ENCODE results near the gene CHID1.
A peak's percentile ranks its signal among the peaks of the same experiment; 100 is the strongest.

CHID1 gene

DNA sequence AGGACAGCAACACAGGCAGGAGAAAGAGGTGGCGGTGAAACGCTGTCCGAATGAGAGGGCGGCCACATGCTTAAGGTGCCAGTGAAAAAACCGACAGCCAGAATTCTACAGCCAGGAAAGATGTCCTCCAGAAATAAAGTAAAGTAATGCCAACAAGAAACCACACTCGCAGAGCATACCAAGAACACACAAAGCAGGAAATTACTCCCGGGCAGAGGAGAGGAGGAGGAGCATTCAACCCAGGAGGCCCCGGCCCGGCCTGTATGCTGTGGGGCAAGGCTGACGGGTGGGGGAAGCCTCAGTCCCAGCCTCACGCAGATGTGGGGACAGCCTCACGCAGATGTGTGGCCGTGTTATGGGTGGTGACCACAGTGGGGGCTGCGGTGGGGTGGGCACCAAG lies 28.0 kb downstream of the CHID1 start:
- DNase-seq: no peak

DNA sequence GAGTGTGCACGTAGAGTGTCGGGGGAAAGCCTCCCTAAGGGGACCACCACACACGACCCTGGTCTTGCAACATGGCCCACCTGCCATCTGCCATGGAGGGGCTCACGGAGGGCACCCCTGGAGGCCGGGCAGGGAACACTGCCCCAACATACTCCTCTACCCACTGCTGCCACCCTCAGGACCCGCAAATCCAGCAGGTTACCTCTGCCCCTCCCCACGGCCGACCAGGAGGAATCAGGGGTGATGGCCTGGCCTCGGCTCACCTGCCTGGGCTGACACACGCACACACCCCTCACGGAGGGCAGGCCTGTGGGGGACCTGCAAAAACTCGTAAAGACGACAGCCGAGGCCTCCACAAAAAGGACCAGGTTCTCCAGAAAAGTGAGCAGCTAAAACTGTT lies 30.2 kb downstream of the CHID1 start:
- DNase-seq: no peak

DNA sequence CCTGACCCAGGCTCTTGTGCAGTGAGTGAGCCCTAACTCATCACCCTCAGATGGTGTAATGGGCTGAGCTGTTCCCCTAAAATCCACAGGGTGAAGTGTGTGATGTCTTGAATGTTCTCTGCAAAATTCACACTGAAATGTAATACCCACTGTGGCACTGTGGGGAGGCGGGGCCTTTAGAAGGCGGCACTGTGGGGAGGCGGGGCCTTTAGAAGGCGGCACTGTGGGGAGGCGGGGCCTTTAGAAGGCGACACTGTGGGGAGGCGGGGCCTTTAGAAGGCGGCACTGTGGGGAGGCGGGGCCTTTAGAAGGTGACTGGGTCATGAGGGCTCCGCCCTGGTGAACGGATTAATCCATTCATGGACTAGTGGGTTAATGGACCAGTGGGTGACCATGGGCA lies 33.0 kb downstream of the CHID1 start:
- peak; percentile 25 to 38 for DNase-seq

DNA sequence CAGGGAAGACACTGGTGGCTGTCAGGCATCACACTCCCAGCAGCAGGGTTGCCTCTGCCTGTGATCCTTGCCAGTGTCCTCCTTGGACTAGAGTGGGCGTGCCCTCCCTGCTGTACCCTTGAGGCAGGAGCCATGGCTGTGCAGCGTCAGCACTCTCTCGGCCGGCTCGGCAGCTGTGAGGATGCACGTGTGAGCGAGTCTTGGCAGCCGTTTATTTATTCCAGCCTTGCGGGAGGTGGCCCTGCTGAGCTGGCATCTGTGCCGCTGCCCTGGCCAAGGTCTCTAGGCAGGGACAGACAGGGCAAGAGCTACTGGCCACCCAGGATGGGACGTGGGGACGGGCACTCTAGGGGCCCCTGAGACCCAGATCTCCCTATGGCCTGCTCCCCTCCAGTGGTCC lies 34.1 kb downstream of the CHID1 start:
- no peak for DNase-seq

DNA sequence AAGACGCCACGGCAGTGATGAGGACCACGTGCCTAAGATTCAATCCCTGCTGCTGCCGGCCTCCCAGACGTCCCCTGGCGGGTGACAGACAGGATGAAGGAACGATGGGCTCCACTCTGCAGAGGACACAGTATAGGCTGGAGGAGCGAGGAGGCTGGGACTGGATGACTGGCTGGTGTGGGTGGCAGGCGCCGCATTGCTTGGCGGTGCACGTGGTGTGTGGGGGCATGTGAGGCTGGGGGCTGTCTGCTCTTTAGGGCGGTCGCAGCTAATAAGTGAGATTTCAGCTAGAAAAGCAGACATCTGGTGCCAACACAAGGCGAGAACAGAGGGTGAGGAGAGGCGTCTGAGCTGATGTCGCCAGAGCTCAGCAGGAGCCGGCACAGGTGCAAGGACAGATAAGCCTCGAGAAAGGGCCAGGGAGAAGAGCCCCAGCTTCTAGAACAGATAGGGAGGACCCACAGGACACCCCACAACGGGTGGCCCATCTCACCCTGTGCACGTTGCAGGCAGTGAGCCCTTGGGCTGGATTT lies 34.8 kb downstream of the CHID1 start:
- DNase-seq: no peak

DNA sequence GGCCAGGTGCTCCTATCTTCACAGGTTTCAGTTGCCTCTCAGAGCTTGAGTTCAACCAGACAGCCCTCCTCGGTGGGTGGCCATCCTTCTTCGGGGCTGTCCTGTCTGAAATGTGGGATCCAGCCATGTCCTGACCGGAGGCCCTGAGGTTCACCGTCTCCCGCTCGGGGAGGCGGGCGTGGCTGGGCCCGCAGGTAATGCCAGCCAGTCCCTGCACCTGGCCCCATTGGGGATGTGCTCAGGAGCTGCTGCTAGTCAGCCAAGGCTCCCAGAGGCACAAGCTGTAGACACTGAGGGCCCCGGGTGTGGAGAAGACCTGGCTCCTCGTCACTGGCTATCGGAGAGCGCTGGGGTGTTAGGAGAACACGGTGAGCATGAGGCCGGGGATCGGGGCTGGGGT lies 35.4 kb downstream of the CHID1 start:
- DNase-seq: no peak

DNA sequence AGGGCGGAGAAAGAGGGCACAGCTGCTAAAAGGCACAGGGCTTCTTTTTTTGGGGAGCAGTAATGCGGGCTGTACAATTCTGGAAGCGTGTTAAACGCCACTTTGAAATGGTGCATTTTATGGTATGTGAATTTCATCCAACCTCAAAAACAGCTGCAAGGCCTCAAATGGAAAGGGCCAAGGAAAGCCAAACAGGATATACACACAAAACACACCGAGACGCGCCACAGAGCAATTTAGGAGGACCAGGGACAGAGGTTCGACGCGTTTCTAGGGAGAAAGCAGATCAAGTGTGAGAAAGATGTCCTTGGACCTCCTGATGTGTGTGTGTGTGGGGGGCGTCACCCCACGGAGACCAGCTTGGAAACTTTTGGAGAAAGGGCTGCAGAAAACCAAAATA lies 36.9 kb downstream of the CHID1 start:
- DNase-seq: no peak

DNA sequence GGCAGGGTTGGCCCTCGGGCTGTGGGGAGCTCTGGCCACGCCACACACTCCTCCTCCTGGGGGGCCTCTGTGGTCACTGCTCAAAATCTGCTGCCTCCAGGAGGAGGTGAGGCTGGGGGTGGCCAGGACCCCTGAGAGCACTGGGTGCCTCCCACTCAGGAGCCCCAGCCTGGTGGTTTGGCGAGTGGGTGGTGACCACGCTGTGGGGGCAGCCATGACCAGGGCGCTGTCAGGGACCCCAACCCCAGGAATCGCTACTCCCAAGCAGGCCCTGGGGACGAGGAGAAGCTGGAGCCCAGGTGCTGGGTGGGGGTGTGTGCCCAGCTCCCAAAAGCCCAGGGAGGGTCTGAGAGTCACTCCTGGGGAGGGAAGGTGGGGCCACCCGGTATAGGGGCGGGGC lies 37.8 kb downstream of the CHID1 start:
- no peak for DNase-seq

DNA sequence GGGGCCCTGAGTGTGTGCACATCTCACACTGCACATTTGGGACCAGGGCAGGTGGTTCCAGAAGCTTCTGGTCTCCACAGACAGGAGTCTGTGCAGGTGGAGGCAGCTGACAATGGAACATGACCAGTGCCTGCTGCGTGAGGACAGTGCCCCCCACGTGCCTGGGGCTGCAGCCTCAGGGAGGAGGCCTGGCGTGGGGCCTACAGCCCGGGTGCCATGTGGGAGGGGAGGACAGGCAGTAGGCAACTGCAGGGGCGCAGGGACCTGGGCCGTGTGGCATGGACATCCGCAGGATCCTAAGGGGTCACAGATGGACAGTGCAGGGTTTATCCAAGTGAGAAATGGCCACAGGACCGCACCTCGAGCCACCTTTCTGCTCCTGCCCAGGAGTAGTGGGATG lies 39.1 kb downstream of the CHID1 start:
- no peak for DNase-seq

DNA sequence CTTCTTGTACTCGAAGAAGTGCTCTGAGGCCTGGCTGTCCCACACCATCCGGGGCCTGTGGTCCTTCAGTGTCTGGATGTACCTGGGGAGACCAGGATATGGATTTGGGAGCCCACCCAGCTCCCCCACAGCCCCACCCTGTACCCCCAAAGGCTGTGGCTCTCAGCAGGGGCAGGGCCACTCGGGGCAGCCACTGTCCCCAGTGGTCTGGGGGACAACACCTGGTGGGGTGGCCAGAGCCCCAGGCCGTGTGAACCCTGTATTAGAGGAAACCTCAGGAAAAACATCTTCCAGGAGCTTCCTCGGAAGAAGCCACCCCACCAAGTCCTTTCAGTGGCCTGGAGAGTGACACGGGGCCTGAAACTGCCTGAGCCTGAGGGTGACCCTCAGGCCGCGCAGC lies 40.2 kb downstream of the CHID1 start:
- DNase-seq: no peak

DNA sequence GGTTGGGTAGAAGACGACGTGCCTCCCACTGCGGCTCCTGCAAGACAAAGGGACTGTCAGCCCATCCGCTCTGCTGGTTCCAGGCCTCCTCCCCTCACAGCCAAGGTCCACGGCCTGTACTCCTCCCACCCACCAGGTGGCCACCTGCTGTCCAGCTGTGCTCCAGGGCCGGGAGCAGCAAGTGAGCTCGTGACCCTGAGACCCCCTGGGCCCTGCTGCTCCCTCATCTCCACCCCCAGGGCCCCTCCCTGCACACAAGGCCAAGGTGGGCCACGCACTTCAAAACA lies 40.5 kb downstream of the CHID1 start:
- no peak for DNase-seq

DNA sequence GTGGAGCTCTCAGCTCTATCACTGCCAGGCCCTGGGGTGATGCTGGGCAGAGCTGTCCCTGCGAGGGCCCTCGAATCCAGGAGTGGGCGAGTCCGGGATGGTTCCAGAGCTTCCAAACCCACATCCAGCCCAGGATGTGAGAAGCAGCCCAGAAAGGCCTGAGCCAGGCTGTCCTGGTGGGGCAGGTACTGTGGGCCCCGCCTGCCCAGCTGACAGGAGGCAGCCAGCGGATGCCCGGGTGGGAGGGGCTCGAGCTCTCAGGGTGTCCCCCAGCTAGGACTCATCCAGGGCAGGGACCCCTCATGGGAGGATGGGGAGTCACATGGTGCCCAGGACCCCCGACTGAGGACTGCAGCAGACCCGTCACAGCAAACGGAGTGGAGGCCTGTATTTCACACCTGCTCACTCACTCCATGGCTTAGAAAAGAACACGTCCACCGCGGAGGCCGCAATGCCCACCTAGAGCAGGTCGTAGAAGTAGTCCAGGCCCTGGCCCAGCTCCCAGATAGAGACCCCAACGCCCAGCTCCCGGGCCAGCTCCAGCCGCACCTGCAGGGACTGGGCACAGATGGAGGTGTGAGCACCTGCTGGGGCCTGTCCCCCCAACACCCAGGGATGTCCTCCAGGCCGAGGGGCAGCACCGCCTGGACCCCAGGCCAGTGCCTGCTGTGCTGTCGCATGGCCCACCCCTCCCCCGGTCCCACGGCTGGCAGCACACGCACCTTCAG lies 41.0 kb downstream of the CHID1 start:
- no peak for DNase-seq

DNA sequence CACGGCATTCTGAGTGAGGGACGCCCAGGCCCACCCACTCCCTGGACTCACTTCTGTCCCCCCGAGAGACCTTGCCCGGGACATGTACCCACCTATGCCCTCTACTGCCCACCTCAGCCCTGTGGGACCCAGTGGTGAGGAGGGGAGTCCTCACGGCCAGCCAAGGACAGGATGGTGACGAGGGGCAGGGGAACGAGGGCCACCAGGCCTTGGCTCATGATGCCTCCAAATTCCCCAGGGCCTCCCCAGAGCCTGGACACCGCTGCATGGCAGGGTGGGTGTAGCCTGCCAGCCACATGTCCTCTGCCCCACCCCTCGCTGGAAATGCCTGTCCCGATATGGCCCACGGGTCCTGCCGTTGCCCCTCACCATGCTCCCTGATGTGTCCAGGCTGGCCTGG lies 41.8 kb downstream of the CHID1 start:
- no peak for DNase-seq

DNA sequence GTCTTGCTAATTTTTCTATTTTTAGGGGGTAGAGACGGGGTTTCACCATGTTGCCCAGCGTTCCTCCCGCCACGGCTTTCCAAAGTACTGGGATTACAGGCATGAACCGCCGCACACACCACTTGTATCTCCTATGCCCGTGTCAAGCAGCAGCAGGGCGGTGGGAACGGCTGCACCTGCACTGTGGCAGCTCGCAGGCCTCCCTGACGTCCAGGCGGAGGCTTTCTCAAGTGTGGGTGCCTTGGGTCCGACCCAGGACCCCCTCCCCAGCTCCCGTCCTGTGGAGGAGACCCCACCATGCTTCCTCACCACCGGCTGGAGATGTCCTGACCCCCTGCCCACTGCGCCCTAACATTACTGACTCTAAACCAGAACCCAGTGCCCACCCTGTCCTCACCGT lies 42.2 kb downstream of the CHID1 start:
- no peak for DNase-seq

DNA sequence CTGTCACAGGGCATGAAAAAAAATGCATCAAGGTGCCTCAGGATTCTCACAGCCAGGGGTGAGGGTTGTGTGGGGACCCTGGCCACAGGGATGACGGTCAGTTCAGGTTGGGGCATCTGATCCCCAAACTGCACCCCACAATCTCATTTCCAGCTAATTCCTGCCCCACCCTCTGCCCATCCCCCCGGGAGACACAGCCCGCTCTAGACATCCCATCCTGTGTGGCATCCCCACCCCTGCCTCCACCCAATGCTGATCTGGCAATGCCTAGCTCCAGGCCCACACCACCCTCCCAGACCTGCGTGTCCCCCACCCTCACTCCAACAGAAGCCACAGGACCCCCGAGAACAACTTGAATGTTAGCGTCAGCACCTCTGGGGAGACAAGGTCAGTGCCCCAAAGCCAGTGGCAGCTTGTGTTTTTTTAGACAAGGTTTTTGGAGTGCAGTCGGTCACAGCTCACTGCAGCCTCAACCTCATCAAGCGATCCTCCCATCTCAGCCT lies 42.7 kb downstream of the CHID1 start:
- no peak for DNase-seq

DNA sequence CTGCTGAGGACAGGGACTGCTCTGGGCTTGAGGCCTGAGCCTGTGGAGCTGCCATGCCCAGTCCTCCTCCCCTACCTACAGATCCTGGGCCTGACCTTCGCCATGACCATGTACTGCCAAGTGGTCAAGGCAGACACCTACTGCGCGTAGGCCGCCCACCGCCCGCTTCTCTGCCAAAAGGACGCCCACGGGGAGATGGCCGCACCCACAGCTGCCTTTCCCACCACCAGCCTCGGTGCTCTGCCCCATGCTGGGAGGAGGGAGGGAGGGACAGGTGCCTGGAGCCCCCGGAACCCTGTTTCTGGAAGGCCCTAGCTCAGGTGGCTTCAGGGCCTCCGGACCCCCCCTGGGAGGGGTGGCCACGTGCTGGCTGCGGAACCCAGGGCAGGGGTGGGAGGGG lies 44.1 kb downstream of the CHID1 start:
- DNase-seq: no peak

DNA sequence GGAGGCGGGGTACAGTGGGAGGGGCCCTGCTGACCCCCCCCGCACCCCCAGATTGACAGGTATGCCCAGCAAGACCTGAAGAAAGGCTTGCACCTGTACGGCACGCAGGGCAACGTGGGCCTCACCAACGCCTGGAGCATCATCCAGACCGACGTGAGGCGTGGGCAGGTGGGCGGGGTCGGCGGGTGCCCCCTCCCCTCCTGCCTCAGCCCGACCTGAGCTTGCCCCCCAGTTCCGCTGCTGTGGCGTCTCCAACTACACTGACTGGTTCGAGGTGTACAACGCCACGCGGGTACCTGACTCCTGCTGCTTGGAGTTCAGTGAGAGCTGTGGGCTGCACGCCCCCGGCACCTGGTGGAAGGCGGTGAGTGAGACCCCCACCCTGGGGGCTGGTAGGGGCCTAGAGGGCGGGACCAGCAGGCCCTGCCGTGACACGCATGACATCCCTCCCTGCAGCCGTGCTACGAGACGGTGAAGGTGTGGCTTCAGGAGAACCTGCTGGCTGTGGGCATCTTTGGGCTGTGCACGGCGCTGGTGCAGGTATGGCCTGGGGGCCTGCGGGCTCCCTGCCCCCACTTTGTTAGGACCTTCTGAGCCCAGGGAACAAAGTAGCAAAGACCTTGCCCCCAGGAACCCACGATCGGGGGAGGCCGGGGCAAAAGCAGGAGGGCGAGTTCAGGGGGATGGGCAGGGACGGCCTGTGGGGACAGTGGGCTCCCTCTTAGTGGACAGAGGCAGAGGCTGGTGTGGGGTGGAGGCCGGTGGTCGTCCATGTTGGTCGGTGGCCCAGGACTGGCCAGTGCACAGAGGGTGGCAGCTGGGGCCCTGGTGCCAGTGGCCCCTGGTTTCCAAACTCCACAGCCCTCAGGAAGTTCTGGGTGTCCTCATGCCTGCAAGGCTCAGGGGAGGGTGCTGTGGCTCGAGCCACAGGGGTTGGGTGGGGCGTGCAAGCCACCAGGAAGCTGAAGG lies 44.9 kb downstream of the CHID1 start:
- DNase-seq: no peak

DNA sequence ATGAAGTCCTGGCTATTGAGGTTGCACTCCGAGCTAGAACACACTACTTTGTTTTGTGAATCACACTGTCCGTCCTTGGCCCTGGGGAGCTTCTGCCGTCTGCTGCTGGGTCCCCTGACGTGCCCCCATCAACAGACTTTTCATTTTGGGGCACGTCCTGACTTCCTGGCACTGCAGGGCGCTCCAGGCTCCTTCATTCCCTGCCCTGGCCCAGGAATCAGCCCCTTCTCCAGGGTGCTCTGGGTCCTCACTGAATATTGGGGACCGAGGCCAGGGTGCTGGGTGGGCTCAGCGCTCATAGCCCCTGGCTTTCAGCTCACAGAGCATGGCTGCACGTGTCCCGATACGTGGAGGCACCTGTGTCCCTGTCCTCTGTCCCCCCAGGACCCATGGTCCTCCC lies 45.7 kb downstream of the CHID1 start:
- DNase-seq: no peak

DNA sequence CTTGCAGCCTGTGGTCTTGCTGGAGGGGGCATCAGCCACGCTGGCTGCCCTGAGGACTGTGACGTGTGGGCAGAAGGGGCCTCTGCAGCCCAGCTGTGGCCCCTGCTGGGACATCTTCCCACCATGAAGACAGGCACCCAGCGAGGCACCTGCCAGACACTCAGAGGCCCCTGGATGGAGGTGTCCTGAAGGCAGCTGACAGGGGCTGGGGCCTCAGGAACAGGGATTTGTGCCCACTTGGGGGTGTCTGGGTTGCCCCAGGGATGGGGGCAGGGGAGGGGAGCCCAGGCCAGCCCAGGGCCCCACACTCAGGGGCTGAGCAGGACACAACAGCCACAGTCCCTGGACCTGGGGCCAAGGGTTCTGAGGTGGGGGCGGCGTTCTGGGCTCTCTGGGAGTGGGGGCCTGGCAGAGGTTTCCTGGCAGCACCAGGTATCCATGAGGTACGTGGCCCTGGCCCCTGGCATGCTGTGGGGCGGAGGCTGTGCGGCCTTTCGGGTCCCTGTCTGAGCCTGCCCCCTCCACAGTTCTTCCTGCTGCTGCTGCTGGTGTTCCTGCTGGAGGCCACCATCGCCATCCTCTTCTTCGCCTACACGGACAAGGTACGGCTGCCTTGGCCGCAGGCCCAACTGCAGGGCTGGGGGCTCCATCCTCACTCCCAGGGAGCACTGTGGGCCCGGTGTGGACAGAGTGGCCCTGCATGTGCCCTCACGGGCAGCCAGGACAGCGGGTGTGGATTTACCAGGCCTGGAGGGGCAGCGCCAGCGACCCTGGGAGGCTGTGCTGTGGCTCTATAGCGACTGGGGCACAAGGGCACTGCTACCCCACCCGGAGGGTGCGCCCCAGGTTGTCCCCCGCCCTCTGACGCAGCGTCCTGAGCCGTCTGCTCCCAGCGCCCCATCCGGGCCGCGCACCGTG lies 46.4 kb downstream of the CHID1 start:
- DNase-seq: no peak

DNA sequence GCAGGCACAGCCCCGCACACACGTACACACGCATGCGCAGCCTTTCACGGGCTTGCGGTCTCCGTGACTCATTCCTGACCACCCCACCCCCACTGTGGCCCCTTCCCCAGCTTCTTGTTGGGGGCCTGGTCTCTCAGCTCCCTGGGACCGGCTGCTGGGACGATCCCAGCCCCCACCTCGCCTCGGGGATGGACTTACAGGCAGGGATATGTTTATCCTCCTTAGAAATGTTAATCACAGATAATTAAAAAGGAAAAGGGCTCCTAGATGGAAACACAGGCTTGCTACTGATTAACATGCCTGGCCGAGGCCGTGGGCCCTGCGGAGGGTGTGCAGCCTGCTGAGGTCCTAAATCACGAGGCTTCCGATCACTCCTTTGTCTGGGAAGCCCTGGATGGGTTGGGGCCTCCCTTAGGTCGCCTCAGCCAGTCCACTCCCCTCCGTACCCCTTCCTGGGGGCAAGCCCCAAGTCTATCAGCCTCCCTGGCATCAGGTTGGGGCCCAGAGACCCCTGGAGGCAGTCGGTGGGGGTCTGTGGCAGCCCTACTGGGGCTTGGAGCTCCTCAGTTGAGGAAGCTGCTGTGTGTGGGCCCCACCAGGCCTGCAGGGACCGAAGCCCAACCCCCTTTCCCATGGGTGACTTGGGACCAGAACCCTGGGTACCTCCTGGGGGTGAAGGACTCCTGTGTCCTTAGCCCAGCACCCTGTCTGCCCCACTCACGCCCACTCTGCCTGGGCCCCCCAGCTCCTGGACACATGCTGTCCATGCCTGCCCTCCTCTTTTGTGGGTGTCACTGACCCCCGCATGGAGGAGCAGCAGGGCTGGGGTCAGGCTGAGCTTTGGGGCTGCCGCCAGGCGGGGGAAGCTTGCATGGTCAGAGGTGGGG lies 47.3 kb downstream of the CHID1 start:
- DNase-seq: no peak

DNA sequence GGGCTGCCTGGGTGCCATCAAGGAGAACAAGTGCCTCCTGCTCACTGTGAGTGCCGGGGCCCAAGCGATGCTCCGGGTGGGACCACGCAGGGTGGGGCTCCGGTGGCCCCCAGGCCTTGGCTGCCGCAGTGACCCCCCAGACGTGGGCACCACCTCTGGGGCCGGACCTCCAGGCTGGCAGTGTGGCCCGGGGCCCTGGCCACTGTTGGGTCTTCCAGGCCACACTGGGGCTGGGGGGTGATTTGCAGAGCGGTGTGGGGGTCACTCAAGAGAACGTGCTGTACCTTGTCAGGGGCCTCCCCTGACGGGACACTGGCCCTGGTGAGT lies 48.0 kb downstream of the CHID1 start:
- no peak for DNase-seq

DNA sequence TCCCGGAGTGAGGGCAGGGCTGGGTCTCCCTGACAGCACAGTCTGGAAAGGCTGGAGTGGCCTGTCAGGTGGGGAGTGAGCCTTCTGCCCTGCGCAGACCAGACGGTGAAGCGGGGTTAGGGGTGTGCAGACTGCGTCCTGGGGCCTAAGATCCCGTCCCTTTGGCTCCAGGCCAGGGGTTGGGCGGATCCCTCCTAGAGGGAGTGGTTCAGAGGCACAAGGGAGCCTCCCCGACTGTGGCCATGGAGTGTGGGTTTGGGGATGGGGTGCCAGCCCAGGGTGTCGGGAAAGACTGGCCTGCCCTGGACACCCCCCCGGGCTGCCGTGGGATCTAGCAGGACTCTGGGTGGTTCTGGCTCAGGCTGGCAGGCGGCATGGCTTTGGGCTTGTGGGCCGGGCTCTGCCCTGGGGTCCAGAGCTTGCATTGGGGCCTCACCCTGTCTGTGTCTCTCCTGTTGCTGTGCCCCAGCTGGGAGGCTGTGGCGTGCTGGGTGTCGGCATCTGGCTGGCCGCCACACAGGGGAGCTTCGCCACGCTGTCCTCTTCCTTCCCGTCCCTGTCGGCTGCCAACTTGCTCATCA lies 48.4 kb downstream of the CHID1 start:
- no peak for DNase-seq
